Inflammatory macrophage (primary cell): Measurements from ENCODE around the gene FAH.

Experiments used
- DNase-seq, 2 donors: peaks; one replicate each; pipeline ENCODE4 v3.0.0-alpha.2; 2020 to 2022

FAH gene

GRCh38 chr15:80202016-80202315 is 49.2 kb downstream of the FAH start:
- DNase-seq = no peak

- no peak for DNase-seq
These were observed 50.0 kb downstream of the FAH start for GRCh38 chr15:80202641-80203360.

- no peak for DNase-seq
These were observed 50.6 kb downstream of the FAH start for GRCh38 chr15:80203361-80203885.

- DNase-seq = no peak
These were observed 51.4 kb downstream of the FAH start for GRCh38 chr15:80204231-80204630.

GRCh38 chr15:80207887-80208286 is 55.1 kb downstream of the FAH start:
- DNase-seq = no peak

GRCh38 chr15:80208758-80209734 is 56.2 kb downstream of the FAH start:
- no peak for DNase-seq

- peak; percentile 8 to 40 for DNase-seq
These were observed 58.1 kb downstream of the FAH start for GRCh38 chr15:80210611-80211573.

- DNase-seq = no peak
These were observed 59.2 kb downstream of the FAH start for GRCh38 chr15:80211976-80212375.

GRCh38 chr15:80214910-80215309 is 62.1 kb downstream of the FAH start:
- DNase-seq = no peak

GRCh38 chr15:80216141-80216540 is 63.3 kb downstream of the FAH start:
- no peak for DNase-seq

GRCh38 chr15:80216911-80217310 is 64.1 kb downstream of the FAH start:
- DNase-seq = no peak

- DNase-seq = no peak
These were observed 64.6 kb downstream of the FAH start for GRCh38 chr15:80217327-80217900.

- DNase-seq = no peak
These were observed 67.2 kb downstream of the FAH start for GRCh38 chr15:80219955-80220354.

GRCh38 chr15:80228959-80229610 is 76.3 kb downstream of the FAH start:
- DNase-seq = no peak

- no peak for DNase-seq
These were observed 78.6 kb downstream of the FAH start for GRCh38 chr15:80231371-80231770.

- DNase-seq = no peak
These were observed 80.8 kb downstream of the FAH start for GRCh38 chr15:80233581-80233980.

GRCh38 chr15:80234883-80235282 is 82.1 kb downstream of the FAH start:
- DNase-seq = peak; percentile 26 to 52
